Astrocyte of the hippocampus (primary cell): ENCODE results near the gene ARSB.
"Not testable (repeated sequence)": the region's sequence is repeated elsewhere in the genome, so short reads cannot be mapped to it uniquely, and the experiment has no call there.

Experiments used
- DNase-seq: peaks from one replicate; pipeline ENCODE4 v3.0.0; 2011; ENCODE audit warnings: low read depth, low spot score

The ARSB gene

GRCh38 chr5:78995521-78996007, 10.5 kb upstream of the ARSB start:
- DNase-seq: no peak

- DNase-seq: no peak
Measured at GRCh38 chr5:78993165-78993564, 8.1 kb upstream of the ARSB start.

GRCh38 chr5:78992146-78992545, 7.0 kb upstream of the ARSB start:
- no peak for DNase-seq

- no peak for DNase-seq
Measured at GRCh38 chr5:78989080-78989479, 4.0 kb upstream of the ARSB start.

GRCh38 chr5:78985725-78986223, 664 bp upstream of the ARSB start:
- DNase-seq: peak; percentile 63

GRCh38 chr5:78984439-78985115, 533 bp downstream of the ARSB start:
- peak; percentile 97 for DNase-seq

- no peak for DNase-seq
Measured at GRCh38 chr5:78983601-78984438, 1.3 kb downstream of the ARSB start.

GRCh38 chr5:78983194-78983593, 1.9 kb downstream of the ARSB start:
- DNase-seq: not testable (repeated sequence)

- DNase-seq: no peak
Measured at GRCh38 chr5:78979909-78980308, 5.2 kb downstream of the ARSB start.

GRCh38 chr5:78979117-78979742, 5.9 kb downstream of the ARSB start:
- DNase-seq: no peak

GRCh38 chr5:78975035-78975434, 10.1 kb downstream of the ARSB start:
- no peak for DNase-seq

- no peak for DNase-seq
Measured at GRCh38 chr5:78974601-78975000, 10.5 kb downstream of the ARSB start.

- no peak for DNase-seq
Measured at GRCh38 chr5:78974011-78974410, 11.1 kb downstream of the ARSB start.

- DNase-seq: peak; percentile 71
Measured at GRCh38 chr5:78972654-78973428, 12.3 kb downstream of the ARSB start.

GRCh38 chr5:78971998-78972397, 13.1 kb downstream of the ARSB start:
- DNase-seq: no peak

GRCh38 chr5:78968781-78969180, 16.3 kb downstream of the ARSB start:
- no peak for DNase-seq

GRCh38 chr5:78964889-78965288, 20.2 kb downstream of the ARSB start:
- DNase-seq: peak; percentile 78

GRCh38 chr5:78961743-78962142, 23.4 kb downstream of the ARSB start:
- no peak for DNase-seq

GRCh38 chr5:78959767-78960166, 25.3 kb downstream of the ARSB start:
- DNase-seq: no peak

GRCh38 chr5:78958672-78959445, 26.3 kb downstream of the ARSB start:
- no peak for DNase-seq

- no peak for DNase-seq
Measured at GRCh38 chr5:78956901-78957300, 28.2 kb downstream of the ARSB start.
